Kidney (tissue), 14 donors: ENCODE results near the gene SRD5A3. TPM values are rescaled to one million over a fixed set of nuclear protein-coding genes. Genes with fewer than 3 reads are reported as not detected.
"Not testable (repeated sequence)": the region's sequence is repeated elsewhere in the genome, so short reads cannot be mapped to it uniquely, and the experiment has no call there.

Experiments used
- DNase-seq, 5 donors: peaks; one replicate each; pipeline ENCODE4 v3.0.0-alpha.2; 2013 to 2020
- FAIRE-seq: peaks from 2 replicates; lab custom pipeline; 2012; peaks lifted over from hg19 to GRCh38; lab: Jason Lieb, UNC
- H3K27ac ChIP-seq, 2 donors: one replicate each; pipeline ENCODE4 v1.7.0; 2013; ENCODE audit warnings: low read depth in 2 of 2, low read length in 2 of 2, inconsistent platforms in 1 of 2
- H3K27me3 ChIP-seq: one replicate; pipeline ENCODE4 v1.7.1; 2013; ENCODE audit warnings: low read length, inconsistent platforms; ENCODE audit not compliant: control insufficient read depth, insufficient read depth
- H3K36me3 ChIP-seq, 3 donors: one replicate each; pipeline versions ENCODE4 v1.7.0 to v1.7.1; 2013; ENCODE audit warnings: low read length in 3 of 3, control low read depth in 1 of 3, inconsistent platforms in 1 of 3; ENCODE audit not compliant: insufficient read depth in 3 of 3, control insufficient read depth in 2 of 3
- H3K4me1 ChIP-seq, 3 donors: one replicate each; pipeline versions ENCODE4 v1.7.0 to v1.7.1; 2013; ENCODE audit warnings: low read length in 3 of 3, inconsistent platforms in 1 of 3, low read depth in 1 of 3; ENCODE audit not compliant: control insufficient read depth in 2 of 3, insufficient read depth in 2 of 3
- H3K4me3 ChIP-seq, 3 donors: one replicate each; pipeline versions ENCODE4 v1.7.0 to v1.8.1; 2013; ENCODE audit warnings: low read length in 3 of 3, control low read depth in 1 of 3, inconsistent platforms in 1 of 3
- H3K9ac ChIP-seq, 3 donors: one replicate each; pipeline versions ENCODE4 v1.7.0 to v1.7.1; 2013; ENCODE audit warnings: low read length in 3 of 3, control low read depth in 1 of 3, inconsistent platforms in 1 of 3
- H3K9me3 ChIP-seq, 3 donors: one replicate each; pipeline versions ENCODE4 v1.7.0 to v1.7.1; 2013; ENCODE audit warnings: low read length in 3 of 3, control low read depth in 1 of 3, inconsistent platforms in 1 of 3; ENCODE audit not compliant: control insufficient read depth in 2 of 3, insufficient read depth in 1 of 3
- CTCF ChIP-seq: IDR thresholded peaks from 3 replicates; pipeline ENCODE4 v1.5.1; 2012; ENCODE audit warnings: mild to moderate bottlenecking, moderate library complexity, borderline replicate concordance; ENCODE audit not compliant: insufficient read depth; ENCODE audit errors: extremely low read depth
- intact Hi-C: fragments of 100-400 bp; cut with DNase I; formaldehyde crosslinking; loops from one replicate; pipeline ENCODE4 v1.11.1; 2022
- polyA plus RNA-seq: library from polyadenylated mRNA; stranded (reverse); fragments of 350-450 nt; fragmentation: Illumina TruSeq; extraction: RNeasy Lipid Tissue Mini Kit (QIAGEN cat#74804); gene quantifications from one replicate; pipeline ENCODE4 v1.2.3, GENCODE V29; 2014; ENCODE audit warnings: low read depth, low replicate concordance; ENCODE audit not compliant: insufficient read depth
- total RNA-seq: library from RNA; stranded (reverse); fragmentation: NEBNext Ultra II Directional; extraction: Animal tissue kit (Norgen Biotek cat#: 25700); gene quantifications from one replicate; pipeline ENCODE4 v1.2.1, GENCODE V29; 2021
- donor health status: control.
- donor health status: control.
- donor health status: control.
- donor health status: control.
- donor health status: control.
- donor health status: DM: yes; HTN: yes; CAD: no.
- donor health status: Normal renal cell carcinoma (clear cell type).

The SRD5A3 gene
- total and polyA plus RNA-seq, 2 donors from 2014 or later = 10.6 to 21.5 TPM

- Histone ChIP-seq H3K4me3 (no peak overlapping the region), H3K36me3 (no peaks in the 10 kb centered on the region), H3K9me3 (no peaks in the 10 kb centered on the region), H3K4me1 (peaks cover 0 to 4% (median 0%) of the 10 kb centered on the region in 3 donors), H3K27ac (no peak overlapping the region), H3K9ac (no peak overlapping the region), H3K27me3 (no peaks in the 10 kb centered on the region)
- no peak for TF ChIP-seq CTCF
- intact Hi-C loops = no loop called here
- FAIRE-seq = no peak
- no peak for DNase-seq
Measured at GRCh38 chr4:55351824-55352223, 5.8 kb downstream of the SRD5A3 start.

- H3K36me3 ChIP-seq = no peaks in the 10 kb centered on the region
- intact Hi-C loops = no loop called here
Measured at GRCh38 chr4:55352726-55353125, 6.7 kb downstream of the SRD5A3 start.

GRCh38 chr4:55353228-55353747 lies 7.2 kb downstream of the SRD5A3 start:
- H3K27me3 ChIP-seq, H3K9me3 ChIP-seq, DNase-seq, FAIRE-seq, H3K9ac ChIP-seq, H3K27ac ChIP-seq, H3K36me3 ChIP-seq, H3K4me1 ChIP-seq, H3K4me3 ChIP-seq, intact Hi-C loops: not testable (repeated sequence)

More at GRCh38 chr4:55352726-55353125, 6.7 kb downstream of the SRD5A3 start:
- no peak for FAIRE-seq
- TF ChIP-seq CTCF = no peak
- Histone ChIP-seq H3K4me1 (no peaks in the 10 kb centered on the region), H3K9me3 (no peaks in the 10 kb centered on the region), H3K27me3 (no peaks in the 10 kb centered on the region), H3K9ac (no peak overlapping the region), H3K4me3 (no peak overlapping the region), H3K27ac (no peak overlapping the region)
- no peak for DNase-seq

GRCh38 chr4:55354648-55355047 lies 8.6 kb downstream of the SRD5A3 start:
- Histone ChIP-seq H3K27ac (no peak overlapping the region), H3K4me3 (no peak overlapping the region), H3K9me3 (no peaks in the 10 kb centered on the region), H3K27me3 (no peaks in the 10 kb centered on the region), H3K36me3 (no peaks in the 10 kb centered on the region), H3K4me1 (no peaks in the 10 kb centered on the region), H3K9ac (no peak overlapping the region)
- FAIRE-seq (no peak), DNase-seq (no peak)
- intact Hi-C loops = no loop called here
- TF ChIP-seq CTCF = no peak
